HTR-8/SVneo (cell line): Measurements from ENCODE around the gene CHRNA9.
A peak's percentile ranks its signal among the peaks of the same experiment; 100 is the strongest.

Source experiments
- DNase-seq: peaks from one replicate; pipeline ENCODE4 v3.0.0; 2011; ENCODE audit warnings: low spot score, mixed read lengths; ENCODE audit not compliant: insufficient read length
- FAIRE-seq: peaks from 2 replicates; lab custom pipeline; 2011; peaks lifted over from hg19 to GRCh38; lab: Jason Lieb, UNC

CHRNA9 gene

GRCh38 chr4:40331961-40332360 is 3.2 kb upstream of the CHRNA9 start:
- no peak for DNase-seq
- FAIRE-seq: no peak

DNA sequence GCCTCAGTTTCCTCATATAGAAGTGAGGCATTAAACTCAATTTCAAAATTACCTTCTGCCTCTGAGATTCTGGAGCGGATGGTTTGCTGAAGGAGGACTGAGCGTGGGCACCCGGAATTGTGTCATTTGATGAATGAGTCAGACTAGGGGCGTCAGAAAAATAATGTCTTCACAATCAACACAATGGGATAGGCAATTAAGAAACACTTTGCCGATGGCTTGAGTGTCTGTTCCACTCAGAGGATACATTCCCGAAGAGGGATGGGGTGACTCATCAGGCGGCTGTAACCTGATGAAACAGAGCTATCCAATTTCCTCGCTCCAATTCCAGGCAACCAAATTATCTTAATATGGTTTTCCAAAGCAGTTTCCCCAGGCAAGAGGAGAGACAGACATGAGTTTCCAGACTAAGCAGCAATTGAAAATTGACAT is 1.2 kb upstream of the CHRNA9 start:
- DNase-seq: peak; percentile 82
- FAIRE-seq: peak; percentile 85

DNA sequence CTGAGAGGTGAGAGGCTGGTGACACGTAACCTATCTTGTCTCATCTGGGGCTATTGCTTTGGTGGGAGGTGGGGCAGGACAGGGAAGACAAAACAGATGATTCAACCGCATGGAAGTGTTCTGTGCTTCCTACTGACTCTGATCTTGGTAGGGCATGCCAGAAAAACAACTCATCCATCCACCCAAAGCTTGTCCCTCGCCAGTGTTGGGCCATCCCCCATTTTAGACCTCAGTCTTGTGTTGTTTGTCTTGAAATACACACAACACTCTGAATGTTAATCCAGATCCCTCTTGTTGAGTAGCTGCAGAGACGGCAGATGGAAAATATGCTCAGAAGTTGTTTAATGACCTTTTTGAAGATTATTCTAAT is 377 bp downstream of the CHRNA9 start:
- FAIRE-seq: no peak

DNA sequence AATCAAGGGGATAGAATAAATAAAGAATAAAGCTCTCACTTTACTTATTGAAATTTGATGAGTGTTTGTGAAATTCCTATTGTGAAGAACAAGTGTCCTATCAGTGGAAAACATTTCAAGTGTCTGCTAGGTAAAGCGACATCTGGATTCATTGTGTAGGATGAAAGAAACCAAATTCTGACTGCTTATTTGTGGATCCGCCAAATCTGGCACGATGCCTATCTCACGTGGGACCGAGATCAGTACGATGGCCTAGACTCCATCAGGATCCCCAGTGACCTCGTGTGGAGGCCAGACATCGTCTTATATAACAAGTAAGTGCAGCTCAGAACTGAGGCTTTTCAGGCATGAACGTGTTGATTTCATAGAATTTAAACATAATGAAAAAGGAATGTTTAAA is 1.9 kb downstream of the CHRNA9 start:
- no peak for FAIRE-seq
- DNase-seq: no peak

More for the DNA sequence above, 377 bp downstream of the CHRNA9 start:
- DNase-seq: no peak

- DNase-seq (no peak), FAIRE-seq (no peak)
Measured at GRCh38 chr4:40337523-40337922, 2.4 kb downstream of the CHRNA9 start.

GRCh38 chr4:40340030-40340429 is 4.9 kb downstream of the CHRNA9 start:
- FAIRE-seq (no peak), DNase-seq (no peak)

DNA sequence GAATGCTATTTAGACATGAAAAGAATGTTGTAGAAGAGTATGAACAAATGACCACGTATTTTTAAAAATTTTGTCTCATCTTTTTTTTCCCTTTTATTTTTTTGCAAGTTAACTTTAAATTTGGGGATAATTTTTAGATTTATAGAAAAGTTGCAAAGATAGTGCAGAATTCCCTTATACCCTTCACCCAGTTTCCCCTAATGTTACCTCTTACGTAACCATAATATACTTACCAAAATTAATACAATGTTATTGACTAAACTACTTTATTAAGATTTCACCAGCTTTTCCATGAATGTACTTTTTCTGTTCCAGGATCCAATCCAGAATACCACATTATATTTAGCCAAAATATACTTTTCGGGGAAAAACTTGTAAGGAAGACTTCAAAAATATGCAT is 12.3 kb downstream of the CHRNA9 start:
- DNase-seq (no peak), FAIRE-seq (no peak)

GRCh38 chr4:40348000-40348399 is 12.9 kb downstream of the CHRNA9 start:
- FAIRE-seq: no peak

DNA sequence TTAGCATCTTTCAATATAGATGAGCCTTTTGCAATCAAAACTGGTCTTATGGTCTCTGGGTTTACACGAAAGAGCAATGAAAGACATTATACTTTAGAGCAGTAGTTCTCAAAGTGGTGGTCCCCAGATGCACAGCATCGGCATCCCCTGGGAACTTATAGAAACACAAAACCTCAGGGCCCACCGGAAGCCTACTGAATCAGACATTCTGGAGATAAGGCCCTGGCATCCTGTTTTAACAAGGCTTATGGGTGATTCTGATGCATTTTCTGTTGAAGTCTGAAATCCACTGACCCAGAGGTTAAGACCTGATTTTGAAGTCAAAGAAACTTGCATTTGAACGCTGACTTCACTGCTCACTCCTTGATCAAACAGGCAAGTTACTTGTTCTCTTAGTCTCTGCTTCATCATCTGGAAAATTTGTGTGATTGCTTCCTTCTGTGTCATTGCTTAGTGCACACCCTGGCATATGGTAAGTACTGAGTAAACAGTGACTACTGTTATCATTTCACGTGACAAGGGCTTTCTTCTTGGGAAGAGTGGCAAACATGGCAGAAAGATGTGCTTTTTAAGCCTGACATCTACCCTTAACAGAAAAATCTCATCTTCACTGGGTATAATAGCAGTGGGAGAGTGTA is 14.5 kb downstream of the CHRNA9 start:
- no peak for FAIRE-seq
- no peak for DNase-seq

More at GRCh38 chr4:40348000-40348399, 12.9 kb downstream of the CHRNA9 start:
- DNase-seq: no peak

DNA sequence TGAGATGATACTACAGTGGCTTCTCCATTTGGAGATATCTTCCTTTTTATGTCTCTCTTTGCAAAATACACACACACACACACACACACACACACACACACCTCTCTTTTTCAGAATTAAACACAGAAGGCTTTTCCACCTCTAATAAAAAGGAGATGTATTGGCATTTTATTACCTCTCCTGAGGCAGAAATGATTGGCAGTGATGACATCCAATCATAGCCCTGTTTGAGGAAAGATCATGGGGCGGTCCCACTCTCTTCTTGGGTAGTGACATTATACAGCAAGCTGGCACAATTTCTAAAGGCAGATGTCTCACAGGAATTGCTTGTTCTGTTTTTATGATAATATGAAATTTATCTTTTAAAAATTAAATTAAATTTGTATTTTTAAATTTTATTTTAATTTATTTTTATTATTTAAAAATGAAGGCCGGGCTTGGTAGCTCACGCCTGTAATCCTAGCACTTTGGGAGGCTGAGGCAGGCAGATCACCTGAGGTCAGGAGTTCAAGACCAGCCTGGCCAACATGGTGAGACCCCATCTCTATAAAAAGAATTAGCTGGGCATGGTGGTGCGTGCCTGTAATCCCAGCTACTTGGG is 15.6 kb downstream of the CHRNA9 start:
- DNase-seq: no peak

GRCh38 chr4:40354158-40354557 is 19.0 kb downstream of the CHRNA9 start:
- DNase-seq (no peak), FAIRE-seq (no peak)

More for the DNA sequence above, 15.6 kb downstream of the CHRNA9 start:
- no peak for FAIRE-seq

- DNase-seq (no peak), FAIRE-seq (no peak)
Measured at GRCh38 chr4:40355131-40355530, 20.0 kb downstream of the CHRNA9 start.

- FAIRE-seq: no peak
- no peak for DNase-seq
Measured at GRCh38 chr4:40357738-40358137, 22.6 kb downstream of the CHRNA9 start.

DNA sequence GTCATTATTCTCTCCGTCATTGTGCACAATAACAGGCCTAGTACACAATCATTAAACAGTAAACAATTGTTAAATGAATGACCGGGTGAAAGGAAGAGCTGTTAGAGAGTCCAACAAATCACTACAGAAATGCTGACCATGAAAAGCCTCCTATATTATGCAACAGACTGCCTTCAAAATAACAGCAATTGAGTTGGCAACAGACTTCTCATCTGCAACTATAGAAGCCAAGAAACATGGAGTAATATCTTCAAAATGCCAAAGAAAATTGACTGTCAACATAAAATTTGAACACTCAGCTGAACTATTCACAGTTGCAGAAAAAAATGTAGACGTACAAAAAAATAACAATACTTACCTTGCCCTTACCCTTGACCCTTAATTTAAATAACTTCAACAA is 26.2 kb downstream of the CHRNA9 start:
- no peak for FAIRE-seq

GRCh38 chr4:40363382-40363920 is 28.3 kb downstream of the CHRNA9 start:
- no peak for DNase-seq

More for the DNA sequence above, 26.2 kb downstream of the CHRNA9 start:
- DNase-seq: no peak

DNA sequence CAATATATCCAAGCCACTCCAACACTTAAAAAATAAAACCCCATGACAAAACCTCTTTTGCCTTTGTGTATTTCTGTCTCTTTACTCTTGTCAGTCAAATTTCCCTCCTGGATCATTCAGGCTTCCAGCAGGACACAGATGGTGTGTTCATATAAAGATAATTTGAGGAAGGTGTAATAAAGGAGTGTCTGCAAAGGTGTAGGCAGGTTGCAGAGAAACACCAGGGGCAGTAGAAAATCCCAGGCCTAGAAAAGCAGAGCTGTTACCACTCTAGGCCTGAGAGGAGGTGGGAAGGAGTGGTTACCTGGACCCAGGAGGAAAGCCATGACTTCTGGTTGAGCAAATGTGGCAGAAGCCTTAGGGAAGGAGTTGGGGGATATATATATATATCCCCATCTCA is 28.8 kb downstream of the CHRNA9 start:
- DNase-seq (no peak), FAIRE-seq (no peak)

More at GRCh38 chr4:40363382-40363920, 28.3 kb downstream of the CHRNA9 start:
- FAIRE-seq: no peak

- FAIRE-seq (no peak), DNase-seq (no peak)
Measured at GRCh38 chr4:40365766-40366165, 30.6 kb downstream of the CHRNA9 start.

DNA sequence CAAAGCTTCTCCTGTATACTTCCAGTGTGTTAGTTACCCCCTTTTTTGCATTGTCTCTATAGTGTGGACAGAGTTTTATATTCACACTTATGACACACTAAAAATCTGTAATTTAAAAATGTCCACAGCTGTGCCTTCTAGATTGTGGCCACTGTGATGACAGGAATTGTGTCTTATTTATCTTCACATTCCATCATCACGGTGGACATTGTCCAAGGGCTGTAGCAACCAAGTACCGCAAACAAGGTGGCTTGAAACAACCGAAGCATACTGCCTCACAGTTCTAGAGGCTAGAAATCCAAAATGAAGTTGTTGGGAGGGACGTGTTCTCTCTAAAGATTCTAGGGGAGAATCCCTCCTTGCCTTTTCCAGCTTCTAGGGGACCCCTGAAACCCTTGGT is 32.3 kb downstream of the CHRNA9 start:
- DNase-seq (no peak), FAIRE-seq (no peak)

GRCh38 chr4:40369437-40370274 is 34.5 kb downstream of the CHRNA9 start:
- no peak for DNase-seq

GRCh38 chr4:40372651-40373050 is 37.5 kb downstream of the CHRNA9 start:
- FAIRE-seq: no peak

More at GRCh38 chr4:40369437-40370274, 34.5 kb downstream of the CHRNA9 start:
- FAIRE-seq: no peak

GRCh38 chr4:40373636-40374035 is 38.5 kb downstream of the CHRNA9 start:
- DNase-seq (no peak), FAIRE-seq (no peak)

More at GRCh38 chr4:40372651-40373050, 37.5 kb downstream of the CHRNA9 start:
- no peak for DNase-seq
